Keratinocyte (primary cell): Measurements from ENCODE around the gene SPECC1.

Source experiments
- EZH2 ChIP-seq: IDR thresholded peaks from one replicate; pipeline ENCODE4 v1.6.1; 2012; ENCODE audit warnings: inconsistent platforms, mild to moderate bottlenecking, low read length, moderate library complexity
- TF ChIP-seq, protein P1 (sequence below), 3 experiments: IDR thresholded peaks in 1 of 3; conservative IDR thresholded peaks in 1 of 3; optimal IDR thresholded peaks in 1 of 3; 2 replicates in 2 of 3; 3 replicates in 1 of 3; pipeline versions ENCODE3 to v1.5.1; 2011; ENCODE audit warnings: low read length in 3 of 3, mild to moderate bottlenecking in 3 of 3, moderate library complexity in 2 of 3, control low read depth in 1 of 3, inconsistent platforms in 1 of 3; ENCODE audit not compliant: insufficient read depth in 2 of 3; ENCODE audit errors: extremely low read depth in 1 of 3

DNA sequence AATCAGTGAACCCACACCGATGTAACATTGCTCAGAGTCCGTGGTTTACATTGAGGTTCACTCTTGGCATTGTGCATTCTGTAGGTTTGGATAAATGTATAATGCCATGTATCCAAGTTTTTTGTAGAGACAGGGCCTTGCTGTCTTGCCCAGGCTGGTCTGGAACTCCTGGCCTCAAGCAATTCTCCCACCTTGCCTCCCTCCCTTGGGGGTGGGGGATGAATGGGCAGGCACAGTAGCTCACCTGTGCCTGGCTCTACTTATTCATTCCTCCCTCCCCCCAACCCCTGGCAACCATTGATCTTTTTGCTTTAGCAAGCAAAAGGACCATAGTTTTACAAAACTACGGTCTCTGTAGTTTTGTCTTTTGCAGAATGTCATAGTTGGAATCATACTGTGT is 181.4 kb downstream of the SPECC1 start:
- TF ChIP-seq EZH2 = no peak
- TF ChIP-seq, protein P1, sequence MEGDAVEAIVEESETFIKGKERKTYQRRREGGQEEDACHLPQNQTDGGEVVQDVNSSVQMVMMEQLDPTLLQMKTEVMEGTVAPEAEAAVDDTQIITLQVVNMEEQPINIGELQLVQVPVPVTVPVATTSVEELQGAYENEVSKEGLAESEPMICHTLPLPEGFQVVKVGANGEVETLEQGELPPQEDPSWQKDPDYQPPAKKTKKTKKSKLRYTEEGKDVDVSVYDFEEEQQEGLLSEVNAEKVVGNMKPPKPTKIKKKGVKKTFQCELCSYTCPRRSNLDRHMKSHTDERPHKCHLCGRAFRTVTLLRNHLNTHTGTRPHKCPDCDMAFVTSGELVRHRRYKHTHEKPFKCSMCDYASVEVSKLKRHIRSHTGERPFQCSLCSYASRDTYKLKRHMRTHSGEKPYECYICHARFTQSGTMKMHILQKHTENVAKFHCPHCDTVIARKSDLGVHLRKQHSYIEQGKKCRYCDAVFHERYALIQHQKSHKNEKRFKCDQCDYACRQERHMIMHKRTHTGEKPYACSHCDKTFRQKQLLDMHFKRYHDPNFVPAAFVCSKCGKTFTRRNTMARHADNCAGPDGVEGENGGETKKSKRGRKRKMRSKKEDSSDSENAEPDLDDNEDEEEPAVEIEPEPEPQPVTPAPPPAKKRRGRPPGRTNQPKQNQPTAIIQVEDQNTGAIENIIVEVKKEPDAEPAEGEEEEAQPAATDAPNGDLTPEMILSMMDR (optimal IDR thresholded peaks at IDR 0.05 in 1 of 3, IDR thresholded peaks at IDR 0.05 in 1 of 3, conservative IDR thresholded peaks at IDR 0.05 in 1 of 3; ENCODE audit: extremely low read depth in 1 of 3, insufficient read depth in 2 of 3, low read length in 3 of 3) = no peak
